ENCODE results near the gene ALKBH3.

ALKBH3 gene

GRCh38 chr11:43904742-43905535, 24.3 kb downstream of the ALKBH3 start:
- peak; percentile 42; the same call in 1 of the 3 replicates for ATAC-seq
- TF ChIP-seq ARNTL (CRISPR knock-in tag; IDR thresholded peaks at IDR 0.05; ENCODE audit: borderline replicate concordance, low read depth), result no peak
- TF ChIP-seq PPARA (CRISPR knock-in tag; IDR thresholded peaks at IDR 0.05; ENCODE audit: borderline replicate concordance), result no peak
- no peak for TF ChIP-seq SNAI2 (CRISPR knock-in tag; IDR thresholded peaks at IDR 0.05)
- TF ChIP-seq CSDC2 (CRISPR knock-in tag; IDR thresholded peaks at IDR 0.05), result no peak
- TF ChIP-seq ZFP3 (CRISPR knock-in tag; IDR thresholded peaks at IDR 0.05), result peak; percentile 57; the same call in 1 of the 2 replicates

- ATAC-seq, result peak; percentile 55; the same call in 1 of the 3 replicates
These were observed 25.2 kb downstream of the ALKBH3 start for GRCh38 chr11:43905813-43906241.

More at GRCh38 chr11:43905813-43906241, 25.2 kb downstream of the ALKBH3 start:
- TF ChIP-seq ISL1 (CRISPR knock-in tag; IDR thresholded peaks at IDR 0.05) (peak; percentile 60; the same call in 1 of the 2 replicates), CSRNP3 (CRISPR knock-in tag; IDR thresholded peaks at IDR 0.05) (no peak; the same call in 1 of the 2 replicates), ZFP3 (CRISPR knock-in tag; IDR thresholded peaks at IDR 0.05) (peak; percentile 65; the same call in 1 of the 2 replicates), TCF4 (CRISPR knock-in tag; IDR thresholded peaks at IDR 0.05; ENCODE audit: borderline replicate concordance) (peak; percentile 83; the same call in 1 of the 2 replicates), ZNF8 (CRISPR knock-in tag; IDR thresholded peaks at IDR 0.05) (0 out of 2 replicates have a peak, but pooled peaks have one; percentile 24), ZNF565 (CRISPR knock-in tag; conservative IDR thresholded peaks at IDR 0.05; ENCODE audit: low read depth) (no peak), TSHZ2 (CRISPR knock-in tag; IDR thresholded peaks at IDR 0.05) (peak; percentile 88), OSR1 (CRISPR knock-in tag; IDR thresholded peaks at IDR 0.05) (no peak), PATZ1 (CRISPR knock-in tag; IDR thresholded peaks at IDR 0.05; ENCODE audit: borderline replicate concordance) (no peak), CREB5 (CRISPR knock-in tag; IDR thresholded peaks at IDR 0.05; ENCODE audit: low read depth) (no peak), ZFP30 (CRISPR knock-in tag; IDR thresholded peaks at IDR 0.05) (no peak)

All from SK-N-SH treated with all-trans-retinoic acid at 6 μM for 48 hours (cell line).